NCI-H146 treated with DMSO at 0.1 percent for 48 hours (cell line): Measurements from ENCODE around the gene RALY.
"Not testable (repeated sequence)": the region's sequence is repeated elsewhere in the genome, so short reads cannot be mapped to it uniquely, and the experiment has no call there.

Experiments used
- DNase-seq: peaks from one replicate; lab custom pipeline; 2025; ENCODE audit not compliant: unreplicated experiment; lab: John Stamatoyannopoulos, UW

Gene RALY

DNA sequence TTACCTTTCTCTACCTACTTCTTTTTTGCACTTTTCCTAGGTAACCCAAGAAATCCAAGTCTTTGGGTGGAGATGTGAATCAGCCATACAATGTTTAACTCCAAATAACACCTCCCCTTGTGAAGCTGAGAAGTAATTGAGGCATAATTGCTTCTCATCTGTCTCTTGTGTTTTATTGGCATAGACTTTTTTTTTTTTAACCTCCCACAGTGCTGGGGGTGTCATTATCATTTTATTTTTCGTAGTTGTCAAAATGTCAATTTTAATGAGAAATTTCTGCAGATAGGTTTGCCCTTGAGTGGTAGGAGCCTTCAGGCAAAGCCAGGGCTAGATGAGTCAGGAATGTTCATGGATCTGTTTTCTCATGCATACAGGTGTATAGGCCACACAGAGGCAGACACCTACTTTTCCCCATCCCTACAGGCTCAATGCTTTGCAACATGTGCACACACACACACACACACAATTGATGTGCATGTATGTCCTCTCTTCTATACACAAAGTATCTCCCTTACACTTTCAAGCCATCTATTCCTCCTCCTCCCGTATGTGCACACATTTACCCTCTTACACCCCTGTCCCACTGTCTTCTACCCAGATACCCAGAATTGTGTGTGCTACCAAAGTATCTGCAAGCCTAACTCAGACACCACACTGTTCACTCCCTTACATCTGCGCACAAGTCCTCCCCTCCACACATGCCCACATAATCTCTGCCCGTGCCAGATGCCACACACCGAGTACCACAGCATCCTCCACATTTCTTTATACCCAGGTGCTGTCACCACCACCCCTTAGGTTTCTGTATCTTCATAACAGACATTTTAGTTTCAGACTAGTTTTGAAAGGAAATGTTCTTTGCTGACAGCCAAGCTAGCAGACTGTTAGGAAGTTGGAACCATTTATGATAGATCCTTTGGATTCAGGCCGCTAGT is 22.0 kb downstream of the RALY start:
- no peak for DNase-seq

DNA sequence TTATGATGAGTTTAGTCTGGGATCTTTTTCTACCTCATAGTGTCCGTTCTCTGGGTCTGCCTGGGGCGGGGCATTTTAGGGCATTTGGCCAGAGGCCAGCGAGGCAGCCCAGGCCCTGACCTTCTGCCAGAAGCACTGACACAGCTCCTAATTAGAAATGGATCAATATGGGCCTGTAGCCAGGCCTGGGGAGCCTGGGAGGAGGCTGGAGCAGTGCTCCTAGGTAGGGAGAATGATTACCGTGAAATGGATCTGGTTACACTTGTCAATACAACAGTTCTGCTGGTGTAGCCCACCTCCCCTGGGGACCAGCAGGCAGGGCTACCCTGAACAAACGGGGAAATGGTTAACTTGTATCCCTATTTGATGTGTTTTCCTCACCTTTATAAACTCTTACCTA is 23.0 kb downstream of the RALY start:
- DNase-seq = peak; percentile 29

DNA sequence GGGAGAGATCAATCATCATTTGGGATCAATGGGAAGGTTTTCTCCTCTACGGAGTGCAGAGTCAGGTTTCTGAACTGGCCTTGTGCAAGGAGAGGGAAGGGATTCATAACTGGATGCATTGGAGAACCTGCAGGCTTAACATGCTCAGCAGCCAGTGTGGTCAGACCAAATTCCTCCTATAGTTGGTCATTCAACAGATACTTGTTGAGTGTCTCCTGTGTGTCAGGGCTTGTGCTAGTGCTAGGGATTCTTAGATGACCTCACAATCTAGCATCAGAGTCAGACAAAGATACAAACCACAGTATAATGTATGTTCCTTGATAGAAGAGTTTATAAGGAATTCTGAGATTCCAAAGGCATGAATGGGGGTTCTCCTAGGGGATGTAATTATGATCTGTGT is 23.9 kb downstream of the RALY start:
- no peak for DNase-seq

DNA sequence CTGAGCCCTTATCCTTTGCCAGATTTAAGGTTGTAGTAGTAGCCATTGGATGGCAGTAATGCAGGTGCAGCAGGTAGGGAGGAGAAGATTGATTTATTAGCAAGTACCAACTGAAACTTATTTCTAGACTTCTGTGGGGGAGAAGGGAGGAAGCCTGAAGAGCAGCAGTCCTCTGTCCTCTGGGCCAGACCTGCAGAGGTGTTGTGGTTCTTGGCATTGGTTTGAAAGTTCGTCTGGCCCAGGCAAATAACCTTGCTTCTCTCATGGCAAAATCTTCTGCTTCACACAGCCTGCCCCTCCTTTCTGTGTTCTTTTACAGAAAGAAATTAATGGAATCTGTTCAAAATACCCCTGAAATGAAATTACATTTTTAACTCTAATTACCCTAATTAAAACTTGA is 24.5 kb downstream of the RALY start:
- DNase-seq = no peak

DNA sequence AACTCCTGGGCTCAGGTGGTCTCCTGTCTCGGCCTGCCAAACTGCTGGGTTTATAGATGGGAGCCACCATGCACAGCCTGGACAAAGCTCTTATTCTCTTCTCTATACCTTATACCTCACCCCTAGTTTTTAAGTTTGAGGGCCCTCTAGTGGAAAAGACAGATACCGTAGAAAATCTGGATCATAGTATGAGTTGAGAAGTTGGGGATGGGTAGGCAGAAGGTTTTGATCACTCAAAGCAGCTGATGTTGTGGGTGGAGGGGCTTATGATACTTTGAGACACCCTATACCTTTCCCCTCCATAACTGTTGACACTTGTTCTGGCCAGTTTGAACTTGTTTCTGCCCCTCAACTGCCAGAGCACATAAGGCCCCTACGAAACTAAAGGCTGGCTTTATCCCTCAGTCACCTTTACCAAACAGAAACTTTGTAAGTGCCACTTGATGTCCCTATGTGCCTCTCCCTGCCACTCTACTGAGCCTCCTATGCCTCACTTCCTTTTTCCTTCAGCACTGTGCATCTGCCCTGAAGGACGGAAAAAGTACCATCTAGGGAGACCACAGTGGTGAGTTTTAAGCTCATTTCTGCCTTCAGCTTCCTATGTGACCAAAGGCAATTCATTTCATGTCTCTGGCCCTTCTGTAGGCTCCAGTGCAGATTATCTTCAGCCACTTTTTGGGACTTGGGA is 28.6 kb downstream of the RALY start:
- no peak for DNase-seq

DNA sequence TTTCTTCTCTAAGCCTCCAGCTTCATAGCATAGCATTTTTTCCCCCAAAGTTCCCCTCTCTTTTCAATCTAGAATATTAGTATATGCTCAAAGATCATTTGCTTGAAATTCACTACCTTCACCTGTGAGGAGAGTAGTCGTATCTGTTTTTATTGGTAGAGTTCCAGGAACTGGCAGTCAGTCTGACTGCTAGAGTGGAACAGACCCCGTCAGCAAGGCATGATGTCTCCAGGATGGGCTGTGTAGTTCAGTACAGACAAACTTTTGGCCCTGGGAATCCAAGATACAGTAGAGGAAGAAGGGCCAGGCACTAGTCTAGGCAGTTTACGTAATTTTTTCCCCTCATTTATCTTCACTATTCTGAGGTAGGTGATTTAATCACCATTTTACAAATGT is 29.1 kb downstream of the RALY start:
- DNase-seq = no peak

DNA sequence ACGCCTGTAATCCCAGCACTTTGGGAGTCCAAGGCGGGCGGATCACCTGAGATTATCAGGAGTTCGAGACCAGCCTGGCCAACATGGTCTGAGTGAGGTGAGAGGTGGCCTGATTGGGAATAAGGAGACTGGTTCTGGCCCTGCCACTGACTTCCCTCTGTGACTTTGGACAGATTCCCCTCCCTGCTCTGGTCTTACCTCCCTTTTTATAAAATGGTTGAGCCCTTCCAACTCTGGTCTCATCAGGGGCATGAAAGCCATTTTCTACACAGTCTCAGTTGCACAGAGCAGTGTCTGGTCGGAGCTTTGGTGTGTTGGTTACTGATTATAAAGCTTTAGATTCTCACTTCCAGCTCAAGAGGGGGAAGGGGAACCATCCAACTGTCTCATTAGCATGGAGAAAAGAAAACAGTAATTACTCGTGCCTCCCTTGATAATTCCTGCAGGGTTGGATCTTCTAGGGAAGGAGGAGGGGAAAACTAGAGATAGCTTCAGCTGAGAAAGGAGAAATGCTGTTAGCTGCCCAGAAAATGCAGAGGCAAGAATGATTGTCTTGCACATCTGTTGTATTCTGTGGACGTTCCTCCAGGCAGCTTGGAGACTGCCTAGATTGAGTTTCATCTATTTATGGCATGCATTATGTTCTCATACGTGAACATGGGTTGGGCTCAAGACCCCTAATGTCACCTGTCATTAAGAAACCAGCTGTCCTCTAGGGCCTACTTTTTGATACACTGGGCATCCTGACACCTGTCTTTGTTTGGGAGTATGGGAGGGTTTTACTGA is 30.4 kb downstream of the RALY start:
- peak; percentile 35 for DNase-seq

DNA sequence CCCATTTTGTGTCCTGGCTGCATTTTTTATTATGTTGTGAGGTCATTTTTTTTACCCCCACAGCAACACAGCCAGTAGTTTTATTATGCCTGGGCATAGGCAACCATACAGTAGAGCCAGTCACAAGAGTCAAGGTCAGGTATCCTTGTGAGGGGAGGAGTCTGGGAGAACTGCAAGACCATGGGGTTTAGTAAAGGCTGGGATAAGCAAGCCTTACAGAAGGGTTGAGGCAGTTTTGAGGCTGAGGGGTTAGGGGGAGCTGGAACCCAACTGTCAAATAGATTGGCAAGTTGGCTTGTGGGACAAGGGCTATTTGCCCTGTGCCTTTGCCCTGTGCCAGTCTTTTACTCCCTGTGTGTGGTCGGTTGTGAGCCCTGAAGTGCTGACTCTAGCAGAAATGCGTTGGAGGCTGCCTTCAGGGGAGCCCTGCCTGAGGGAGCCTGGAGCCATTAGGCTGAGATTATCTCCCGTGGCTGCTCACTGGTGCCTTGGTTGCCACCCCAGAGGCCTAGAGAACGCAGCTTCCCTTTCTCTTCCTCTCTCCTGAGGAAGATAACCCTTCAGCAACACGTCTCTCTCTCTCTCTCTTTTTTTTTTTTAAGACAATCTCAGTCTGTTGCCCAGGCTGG is 31.1 kb downstream of the RALY start:
- no peak for DNase-seq

DNA sequence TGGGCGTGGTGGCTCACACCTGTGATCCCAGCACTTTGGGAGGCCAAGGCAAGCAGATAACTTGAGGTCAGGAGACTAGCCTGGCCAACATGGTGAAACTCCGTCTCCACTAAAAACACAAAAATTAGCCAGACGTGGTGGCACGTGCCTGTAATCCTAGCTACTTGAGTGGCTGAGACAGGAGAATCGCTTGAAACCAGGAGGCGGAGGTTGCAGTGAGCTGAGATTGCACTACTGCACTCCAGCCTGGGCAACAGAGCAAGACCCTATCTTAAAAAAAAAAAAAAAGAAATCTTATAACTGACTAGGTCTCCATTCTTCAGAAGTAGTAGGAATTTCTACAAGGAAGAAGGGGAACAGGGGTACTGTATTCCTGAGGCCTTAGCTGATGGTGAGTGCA is 34.3 kb downstream of the RALY start:
- not testable (repeated sequence) for DNase-seq

DNA sequence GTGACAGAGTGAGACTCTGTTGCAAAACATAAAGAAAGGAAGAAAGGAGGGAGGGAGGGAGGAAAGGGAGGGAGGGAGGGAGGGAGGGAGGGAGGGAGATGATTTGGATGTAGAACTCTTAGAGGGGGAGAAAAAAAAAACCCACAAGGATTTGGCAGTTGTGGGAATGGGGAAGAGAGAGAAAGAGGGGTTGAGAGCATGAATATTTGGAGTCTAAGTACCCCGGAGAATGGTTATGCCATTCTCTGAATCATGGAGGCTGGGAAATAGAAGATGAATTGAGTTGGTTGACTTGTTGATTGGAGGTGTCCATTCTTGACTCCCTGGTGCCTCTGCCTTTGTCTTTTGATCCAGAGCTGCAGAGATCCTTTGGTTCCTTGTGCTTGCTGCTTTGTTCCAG is 35.7 kb downstream of the RALY start:
- no peak for DNase-seq

DNA sequence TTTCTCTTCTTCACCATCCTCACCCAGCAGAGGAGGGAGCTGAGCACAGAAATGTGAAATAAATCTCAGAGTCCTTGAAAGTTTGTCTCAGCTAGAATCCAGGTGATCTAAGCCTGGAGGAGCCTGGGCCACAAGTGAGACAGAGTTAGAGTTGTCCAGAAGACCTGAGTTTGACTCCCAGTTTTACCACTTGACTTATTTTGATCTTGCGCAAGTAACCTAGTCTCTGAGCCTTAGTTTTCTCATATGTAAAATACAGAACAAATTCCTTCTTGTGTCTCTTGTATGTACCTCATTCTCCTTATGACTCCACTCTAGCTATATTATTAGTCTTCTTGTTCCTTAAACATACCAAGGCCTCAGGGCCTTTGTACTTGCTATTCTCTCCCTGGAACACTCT is 36.7 kb downstream of the RALY start:
- no peak for DNase-seq

DNA sequence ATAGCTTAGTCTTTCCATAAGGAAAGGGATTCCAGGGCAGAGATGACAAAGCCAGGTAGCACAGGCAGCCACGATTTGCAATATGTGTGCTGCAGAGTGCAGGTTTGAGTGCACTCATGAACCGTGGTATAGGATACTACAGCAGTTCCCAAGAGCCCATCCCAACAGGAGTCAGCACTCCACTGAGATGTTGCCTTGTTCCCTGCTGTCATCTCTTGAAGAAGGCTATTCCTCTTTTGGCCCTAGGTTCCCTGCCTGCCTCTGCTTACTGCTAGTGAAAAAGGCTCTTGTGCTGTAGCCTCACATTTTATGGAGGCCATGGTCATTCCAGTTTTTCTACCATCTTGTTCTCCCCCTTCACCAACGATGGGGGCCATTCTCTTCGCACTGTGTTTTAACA is 40.2 kb downstream of the RALY start:
- no peak for DNase-seq

DNA sequence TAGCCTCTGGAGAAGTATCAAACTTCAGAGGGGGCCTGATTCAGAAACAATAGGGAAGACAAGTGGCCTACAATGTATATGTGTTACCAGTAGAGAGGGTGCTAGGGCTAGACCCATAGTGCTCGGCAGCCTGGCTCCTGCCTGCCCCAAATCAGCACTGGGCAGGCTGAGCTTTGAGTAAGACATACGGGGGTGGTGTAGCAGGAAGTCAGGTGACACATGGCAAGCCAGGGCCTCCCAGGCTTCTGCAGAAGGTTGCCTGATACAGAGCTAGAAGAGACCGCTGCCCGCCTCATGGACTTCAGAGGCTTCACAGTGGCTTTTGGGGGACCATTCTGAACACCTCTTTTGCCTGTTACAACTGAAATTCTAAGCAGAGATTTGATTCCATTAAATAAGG is 43.4 kb downstream of the RALY start:
- DNase-seq = no peak

DNA sequence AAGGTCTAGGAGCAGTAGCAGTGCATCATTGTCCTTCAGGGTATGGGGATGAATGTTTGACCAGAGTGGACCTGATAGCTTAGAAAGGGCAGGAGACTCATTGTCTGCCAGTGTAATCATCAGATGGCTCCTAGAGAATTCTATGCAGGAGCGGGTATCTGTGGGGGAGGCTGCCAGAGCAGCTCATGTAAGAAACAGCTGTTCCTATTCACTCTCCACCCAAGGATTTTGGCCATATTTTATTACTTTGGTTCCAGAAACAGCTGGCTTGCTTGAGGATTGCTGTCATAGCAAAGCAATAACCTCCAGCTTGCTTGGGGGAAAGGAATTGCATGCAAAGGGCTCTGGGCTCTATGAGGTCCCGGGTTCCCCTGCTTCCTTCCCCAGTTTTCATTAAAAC is 44.1 kb downstream of the RALY start:
- DNase-seq = no peak

DNA sequence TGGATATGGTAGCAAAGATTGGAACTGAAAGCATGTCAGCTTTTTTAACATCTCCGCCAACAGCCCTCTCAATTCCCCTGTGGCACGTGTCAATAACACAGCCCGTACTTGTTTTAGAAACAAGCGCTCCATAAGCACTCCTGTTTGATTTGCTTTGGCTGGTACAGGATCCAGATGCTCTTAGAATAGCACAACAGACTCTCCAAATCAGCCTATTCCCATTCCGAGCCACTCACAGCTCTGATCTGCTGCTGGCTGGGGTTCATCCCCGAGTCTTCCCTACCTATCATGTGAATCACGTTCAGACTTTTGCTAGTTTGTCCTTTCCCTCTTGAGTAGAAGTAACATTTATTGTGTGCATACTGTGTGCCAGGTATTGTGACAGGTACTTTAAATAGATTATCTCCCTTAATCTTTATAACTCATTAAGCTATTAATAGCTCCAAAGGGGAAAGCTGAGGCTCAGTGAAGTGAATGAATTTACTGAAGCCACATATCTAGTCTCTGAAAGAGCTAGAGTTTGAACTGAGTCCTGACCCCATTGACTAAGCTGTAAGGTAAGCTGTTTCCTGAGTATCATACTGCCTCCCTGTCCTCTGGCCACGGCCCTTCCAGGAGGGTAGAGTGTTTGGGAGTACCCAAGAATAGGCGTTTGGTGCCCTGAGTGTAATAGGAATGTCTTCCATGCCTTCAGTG is 46.7 kb downstream of the RALY start:
- DNase-seq = no peak

DNA sequence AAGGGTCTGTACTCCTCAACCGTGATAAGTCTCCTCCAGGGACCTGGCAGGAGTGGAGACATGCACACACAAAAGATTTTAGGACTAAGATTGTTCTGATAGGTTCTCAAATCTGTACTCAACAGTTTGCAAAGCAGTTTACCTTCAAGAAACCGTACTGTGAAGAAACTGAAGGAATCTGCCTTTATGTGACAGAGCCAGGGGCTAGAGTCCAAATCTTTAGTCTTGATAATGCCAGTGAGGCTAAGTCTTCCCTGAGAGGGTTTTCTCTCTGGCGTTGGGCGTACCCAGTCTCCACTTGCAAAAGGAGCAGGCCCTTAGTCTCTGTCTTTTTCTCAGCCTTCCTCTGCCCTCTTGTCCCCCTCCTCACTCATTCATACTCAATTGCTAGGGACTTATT is 47.5 kb downstream of the RALY start:
- no peak for DNase-seq

DNA sequence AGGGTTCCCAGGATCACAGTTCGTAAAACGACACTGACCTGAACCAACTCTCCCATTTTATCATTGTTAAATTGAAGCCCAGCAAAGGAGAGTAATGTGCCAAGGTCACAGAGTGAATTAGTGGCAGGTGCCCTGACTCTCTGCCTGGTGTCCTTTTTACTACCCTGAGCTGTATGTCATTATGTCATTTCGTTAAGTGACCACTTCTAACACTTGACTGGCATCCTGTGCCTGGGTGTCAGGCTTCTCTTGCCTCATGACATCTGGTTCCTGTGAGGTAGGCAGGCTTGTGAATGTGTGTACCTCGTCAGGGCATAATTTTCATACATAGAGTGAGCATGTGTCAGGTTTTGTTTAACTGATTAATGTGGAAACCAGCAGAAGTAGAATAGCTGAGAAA is 48.6 kb downstream of the RALY start:
- DNase-seq = no peak

DNA sequence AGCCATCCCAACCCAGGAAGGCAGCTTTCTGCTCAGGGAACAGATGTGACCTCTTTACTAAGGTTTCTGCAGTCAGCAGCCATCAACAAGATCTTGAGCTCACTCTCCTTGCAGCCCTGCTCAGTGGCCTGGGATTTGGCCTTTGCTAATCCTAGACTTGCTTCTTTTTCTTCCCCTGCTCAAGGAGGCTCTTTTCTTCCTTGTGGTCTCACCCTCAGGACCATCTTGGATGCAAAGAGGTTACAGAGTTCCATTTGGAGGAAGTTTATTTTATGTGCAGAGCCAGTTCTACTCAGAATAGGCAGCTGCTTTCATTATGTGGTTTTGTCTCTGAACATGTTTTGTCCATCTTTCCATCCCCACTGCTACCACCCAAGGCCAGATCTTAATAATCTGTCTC is 49.3 kb downstream of the RALY start:
- DNase-seq = no peak

DNA sequence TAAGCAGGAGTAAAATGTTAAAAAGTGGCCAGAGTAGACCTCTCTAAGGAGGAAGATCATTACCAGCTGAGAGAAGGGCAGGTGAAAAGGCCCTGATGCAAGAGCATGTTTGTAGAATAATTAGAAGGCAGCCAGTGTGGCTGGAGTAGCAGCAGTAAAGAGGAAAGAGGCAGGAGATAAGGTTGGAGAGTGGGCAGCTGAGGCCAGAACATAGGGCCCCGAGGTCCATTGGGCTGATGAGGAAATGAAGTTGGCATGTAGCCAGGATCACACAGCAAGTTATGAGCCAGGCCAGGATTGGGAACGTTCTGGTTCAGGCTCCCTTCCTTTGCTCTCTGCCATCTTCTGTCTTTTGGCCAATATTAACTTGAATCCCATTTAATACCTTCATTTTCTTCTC is 51.6 kb downstream of the RALY start:
- peak; percentile 74 for DNase-seq

DNA sequence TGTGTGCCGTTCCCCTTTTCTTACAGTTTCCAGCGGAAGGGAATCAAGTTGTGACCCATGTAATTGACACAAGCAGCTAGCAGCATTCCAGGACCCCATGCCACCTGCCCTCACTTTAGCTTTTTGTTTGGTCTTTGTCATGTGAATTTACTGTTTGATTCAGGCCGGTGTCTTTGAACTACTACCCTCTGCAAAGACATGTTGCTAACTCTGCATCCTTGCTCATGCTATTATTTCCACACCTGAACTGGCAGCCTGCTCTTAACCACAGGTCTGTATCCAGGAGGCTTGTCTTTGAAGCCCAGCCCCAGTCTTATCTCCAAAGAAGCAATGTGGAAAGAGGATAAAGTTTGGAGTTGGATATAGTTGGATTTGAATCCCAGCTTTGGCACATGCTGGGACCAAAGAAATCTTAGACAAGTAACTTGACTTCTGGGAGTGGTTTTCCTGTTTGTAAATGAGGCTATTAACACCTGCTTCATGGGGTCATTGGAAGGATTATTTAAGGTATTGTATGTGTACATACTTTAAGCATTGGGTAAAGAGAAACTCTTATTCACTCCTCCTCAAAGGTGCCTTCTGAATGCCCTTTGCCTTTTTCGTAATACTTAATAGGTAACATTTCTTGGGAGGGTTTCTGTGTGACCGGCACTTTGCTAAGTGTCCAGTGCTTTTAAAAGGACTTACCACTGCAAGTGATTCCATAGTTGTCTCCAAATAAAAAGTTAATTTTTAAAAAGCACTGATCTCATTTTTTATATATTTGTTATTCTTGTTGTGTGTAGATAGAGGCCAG is 52.4 kb downstream of the RALY start:
- no peak for DNase-seq
